Neural cell (in vitro differentiated cells): Measurements from ENCODE around the gene THRB. TPM values are rescaled to one million over a fixed set of nuclear protein-coding genes. Genes with fewer than 3 reads are reported as not detected.

Experiments used
- H2AFZ ChIP-seq: fragments of 200-600, 300-800 bp; sonication (generic), shearing (Covaris generic); 2 replicates; pipeline ENCODE4 v1.6.0; 2014; ENCODE audit warnings: low read depth, mild to moderate bottlenecking, antibody characterized with exemption, low read length, moderate library complexity
- H3F3A ChIP-seq: fragments of 200-600 bp; shearing (Covaris generic); 2 replicates; pipeline ENCODE4 v1.6.1; 2016; ENCODE audit warnings: mild to moderate bottlenecking, moderate library complexity, mixed read lengths, antibody characterized with exemption, low read length; ENCODE audit not compliant: insufficient read depth, poor library complexity, severe bottlenecking
- H3K27ac ChIP-seq: fragments of 200-600, 300-800 bp; sonication (generic), shearing (Covaris generic); 2 replicates; pipeline ENCODE4 v1.5.1; 2014; ENCODE audit warnings: mild to moderate bottlenecking, low read length, moderate library complexity
- H3K27me3 ChIP-seq: fragments of 300-800, 200-600 bp; sonication (generic), shearing (Covaris generic); 2 replicates; pipeline ENCODE4 v1.6.0; 2014; ENCODE audit warnings: mild to moderate bottlenecking, low read depth, low read length, moderate library complexity; ENCODE audit not compliant: insufficient read depth
- H3K36me3 ChIP-seq: fragments of 300-800, 200-600 bp; sonication (generic), shearing (Covaris generic); 2 replicates; pipeline ENCODE4 v1.5.1; 2014; ENCODE audit warnings: mild to moderate bottlenecking, antibody characterized with exemption, low read length, moderate library complexity; ENCODE audit not compliant: insufficient read depth
- H3K4me2 ChIP-seq: fragments of 300-800, 200-600 bp; sonication (generic), shearing (Covaris generic); 2 replicates; pipeline ENCODE4 v1.6.0; 2014; ENCODE audit warnings: mild to moderate bottlenecking, low read length
- H3K4me3 ChIP-seq: fragments of 300-800, 200-600 bp; sonication (generic), shearing (Covaris generic); 2 replicates; pipeline ENCODE4 v1.5.1; 2014; ENCODE audit warnings: mild to moderate bottlenecking, low read length, moderate library complexity
- H3K79me2 ChIP-seq: fragments of 200-600 bp; shearing (Covaris generic); replicated peaks from 2 replicates; pipeline ENCODE4 v1.6.0; 2014; ENCODE audit warnings: mild to moderate bottlenecking, low read length, moderate library complexity; ENCODE audit not compliant: insufficient read depth
- H3K9ac ChIP-seq: fragments of 300-800, 200-600 bp; sonication (generic), shearing (Covaris generic); 2 replicates; pipeline ENCODE4 v1.6.1; 2016; ENCODE audit warnings: mild to moderate bottlenecking, low read length, mixed read lengths
- H3K9me2 ChIP-seq: fragments of 200-600 bp; shearing (Covaris generic); 2 replicates; pipeline ENCODE4 v1.6.1; 2016; ENCODE audit warnings: mild to moderate bottlenecking, low read length, mixed read lengths; ENCODE audit not compliant: insufficient read depth
- H3K9me3 ChIP-seq: fragments of 200-600, 300-800 bp; sonication (generic), shearing (Covaris generic); 2 replicates; pipeline ENCODE4 v1.6.1; 2016; ENCODE audit warnings: mild to moderate bottlenecking, mixed run types, low read length, moderate library complexity, mixed read lengths
- H4K20me1 ChIP-seq: fragments of 200-600 bp; shearing (Covaris generic); 2 replicates; pipeline ENCODE4 v1.6.1; 2016; ENCODE audit warnings: mild to moderate bottlenecking, mixed run types; ENCODE audit not compliant: insufficient read depth
- CTCF ChIP-seq: fragments of 450-650 bp; IDR thresholded peaks from 2 replicates; pipeline ENCODE4 v1.5.1; 2014; ENCODE audit warnings: antibody characterized with exemption, mild to moderate bottlenecking, moderate library complexity; ENCODE audit not compliant: poor library complexity, severe bottlenecking
- EP300 ChIP-seq: fragments of 450-650 bp; conservative IDR thresholded peaks from 2 replicates; pipeline ENCODE4 v1.6.1; 2014; ENCODE audit warnings: antibody characterized with exemption, mild to moderate bottlenecking, moderate library complexity; ENCODE audit not compliant: poor library complexity, severe bottlenecking
- EZH2 ChIP-seq: fragments of 200-600, 300-800 bp; shearing (Covaris generic), sonication (generic); IDR thresholded peaks from 2 replicates; pipeline ENCODE4 v1.6.1; 2014; ENCODE audit warnings: antibody characterized with exemption, low read length, borderline replicate concordance, mild to moderate bottlenecking; ENCODE audit not compliant: insufficient read depth, poor library complexity, severe bottlenecking
- MXI1 ChIP-seq: fragments of 450-650 bp; conservative IDR thresholded peaks from 2 replicates; pipeline ENCODE4 v1.6.1; 2014; ENCODE audit warnings: antibody characterized with exemption, mild to moderate bottlenecking; ENCODE audit not compliant: poor library complexity, severe bottlenecking
- POLR2AphosphoS5 ChIP-seq: IDR thresholded peaks from 2 replicates; pipeline ENCODE4 v1.6.1; 2012
- RAD21 ChIP-seq: fragments of 450-650 bp; conservative IDR thresholded peaks from 2 replicates; pipeline ENCODE4 v1.6.1; 2014; ENCODE audit warnings: antibody characterized with exemption, mild to moderate bottlenecking, moderate library complexity
- REST ChIP-seq: IDR thresholded peaks from 2 replicates; pipeline ENCODE4 v1.6.1; 2012; ENCODE audit warnings: borderline replicate concordance
- SMC3 ChIP-seq: fragments of 450-650 bp; conservative IDR thresholded peaks from 2 replicates; pipeline ENCODE4 v1.6.1; 2014; ENCODE audit warnings: antibody characterized with exemption, mild to moderate bottlenecking, moderate library complexity; ENCODE audit not compliant: poor library complexity
- TAF1 ChIP-seq: IDR thresholded peaks from 2 replicates; pipeline ENCODE4 v1.6.1; 2012; ENCODE audit warnings: low read depth
- polyA plus RNA-seq: library from polyadenylated mRNA; depleted of rRNA; stranded (reverse); fragments of >200 nt; gene quantifications from 2 replicates; pipeline ENCODE4 v1.2.3, GENCODE V29; 2014

The THRB gene
- polyA plus RNA-seq, 1 donor from 2014 or later = 1.7 TPM

- Histone ChIP-seq H3K79me2 (no peaks in the 10 kb centered on the region), H3K27ac (no peak overlapping the region), H3K27me3 (no peaks in the 10 kb centered on the region), H3K9me2 (no peaks in the 10 kb centered on the region), H3K4me2 (no peak overlapping the region), H3F3A (no peaks in the 10 kb centered on the region), H3K9me3 (no peaks in the 10 kb centered on the region), H3K9ac (no peak overlapping the region), H2AFZ (no peak overlapping the region), H3K36me3 (no peaks in the 10 kb centered on the region), H4K20me1 (no peaks in the 10 kb centered on the region), H3K4me3 (no peak overlapping the region)
- TF ChIP-seq EP300 (no peak), MXI1 (no peak), CTCF (no peak), RAD21 (no peak), REST (no peak), POLR2AphosphoS5 (no peak), EZH2 (no peak), SMC3 (no peak), TAF1 (no peak)
Observed at GRCh38 chr3:24181256-24181655, 313.4 kb downstream of the THRB start.

- no peak overlapping the region for H3K27ac ChIP-seq
- TF ChIP-seq RAD21 (no peak), CTCF (no peak), SMC3 (no peak), EP300 (no peak), POLR2AphosphoS5 (no peak), TAF1 (no peak), EZH2 (no peak), MXI1 (no peak), REST (no peak)
- no peak overlapping the region for H3K4me2 ChIP-seq
- no peaks in the 10 kb centered on the region for H3K36me3 ChIP-seq
- H3K79me2 ChIP-seq = no peaks in the 10 kb centered on the region
- H4K20me1 ChIP-seq = no peaks in the 10 kb centered on the region
- no peak overlapping the region for H3K9ac ChIP-seq
- no peak overlapping the region for H3K4me3 ChIP-seq
- H3K9me2 ChIP-seq = no peaks in the 10 kb centered on the region
- no peak overlapping the region for H2AFZ ChIP-seq
- H3K27me3 ChIP-seq = no peaks in the 10 kb centered on the region
- no peaks in the 10 kb centered on the region for H3F3A ChIP-seq
- no peaks in the 10 kb centered on the region for H3K9me3 ChIP-seq
Observed at GRCh38 chr3:24180616-24181015, 314.0 kb downstream of the THRB start.
